ENCODE measurements around the gene AKT3. TPM values are rescaled to one million over a fixed set of nuclear protein-coding genes. Genes with fewer than 3 reads are reported as not detected.

Gene AKT3
- polyA plus RNA-seq, 1 donor (not counting 4 experiments of a cell fraction or from before 2014, with no cell fraction given): 2.9 TPM

DNA sequence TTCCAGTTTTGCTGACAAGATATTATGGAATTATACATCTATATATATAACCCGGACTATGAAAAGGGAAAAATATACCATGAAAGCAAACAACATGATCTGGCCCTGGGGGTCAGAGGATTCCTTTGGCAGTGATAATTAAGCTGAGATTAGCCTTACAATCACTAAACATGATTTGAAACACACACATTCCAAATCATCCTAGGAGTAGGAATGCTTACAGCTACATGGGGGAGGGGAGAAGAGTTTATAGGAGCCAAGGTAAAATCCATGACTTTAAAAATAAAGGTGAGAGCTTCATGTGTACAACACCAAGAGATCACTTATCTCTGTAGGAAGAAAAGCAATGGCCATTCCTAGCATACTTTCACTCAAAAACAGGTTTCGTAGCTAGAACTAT lies 57.6 kb downstream of the AKT3 start:
- no peak overlapping the region for H2AFZ ChIP-seq (ENCODE audit: control insufficient read depth, low read length)
- H3K4me1 ChIP-seq (ENCODE audit: control insufficient read depth, extremely low read depth, insufficient read depth, low read length): no peaks in the 10 kb centered on the region
- no peaks in the 10 kb centered on the region for H4K20me1 ChIP-seq (ENCODE audit: control insufficient read depth, extremely low read depth, insufficient read depth, low read length)
- dilution Hi-C loops (cut with MboI; ENCODE audit: extremely low pct_ligation_motif_present, low sequenced_read_pairs): no loop called here
- no peaks in the 10 kb centered on the region for H3K27me3 ChIP-seq (ENCODE audit: control insufficient read depth, extremely low read depth, insufficient read depth, low read length)
- H3K27ac ChIP-seq (ENCODE audit: control insufficient read depth, insufficient read depth, low read length): no peak overlapping the region
- FAIRE-seq: no peak
- no peak overlapping the region for H3K4me2 ChIP-seq (ENCODE audit: control insufficient read depth, extremely low read depth, insufficient read depth, low read depth, low read length)
- no peaks in the 10 kb centered on the region for H3K79me2 ChIP-seq (ENCODE audit: control insufficient read depth, insufficient read depth, low read length)
- H3K9me1 ChIP-seq (ENCODE audit: control insufficient read depth, extremely low read depth, insufficient read depth, low read length): no peaks in the 10 kb centered on the region
- TF ChIP-seq EZH2 (IDR thresholded peaks at IDR 0.05; ENCODE audit: low read length): no peak
- TF ChIP-seq CTCF (optimal IDR thresholded peaks at IDR 0.05 in 1 of 3, IDR thresholded peaks at IDR 0.05 in 1 of 3, conservative IDR thresholded peaks at IDR 0.05 in 1 of 3; ENCODE audit: extremely low read depth in 1 of 3, insufficient read depth in 2 of 3, low read length in 3 of 3): no peak
- no peaks in the 10 kb centered on the region for H3K9me3 ChIP-seq (ENCODE audit: control insufficient read depth, low read depth, low read length)
- no peak overlapping the region for H3K9ac ChIP-seq (ENCODE audit: control insufficient read depth, extremely low read depth, insufficient read depth, low read length)
- H3K4me3 ChIP-seq (ENCODE audit: control insufficient read depth in 2 of 3, extremely low read depth in 1 of 3, insufficient read depth in 2 of 3, low read depth in 1 of 3, low read length in 3 of 3): no peak overlapping the region
- no peak for DNase-seq (ENCODE audit: low read depth, low spot score)
- H3K36me3 ChIP-seq (ENCODE audit: control insufficient read depth in 2 of 2, extremely low read depth in 1 of 2, insufficient read depth in 2 of 2, low read length in 2 of 2): no peaks in the 10 kb centered on the region

DNA sequence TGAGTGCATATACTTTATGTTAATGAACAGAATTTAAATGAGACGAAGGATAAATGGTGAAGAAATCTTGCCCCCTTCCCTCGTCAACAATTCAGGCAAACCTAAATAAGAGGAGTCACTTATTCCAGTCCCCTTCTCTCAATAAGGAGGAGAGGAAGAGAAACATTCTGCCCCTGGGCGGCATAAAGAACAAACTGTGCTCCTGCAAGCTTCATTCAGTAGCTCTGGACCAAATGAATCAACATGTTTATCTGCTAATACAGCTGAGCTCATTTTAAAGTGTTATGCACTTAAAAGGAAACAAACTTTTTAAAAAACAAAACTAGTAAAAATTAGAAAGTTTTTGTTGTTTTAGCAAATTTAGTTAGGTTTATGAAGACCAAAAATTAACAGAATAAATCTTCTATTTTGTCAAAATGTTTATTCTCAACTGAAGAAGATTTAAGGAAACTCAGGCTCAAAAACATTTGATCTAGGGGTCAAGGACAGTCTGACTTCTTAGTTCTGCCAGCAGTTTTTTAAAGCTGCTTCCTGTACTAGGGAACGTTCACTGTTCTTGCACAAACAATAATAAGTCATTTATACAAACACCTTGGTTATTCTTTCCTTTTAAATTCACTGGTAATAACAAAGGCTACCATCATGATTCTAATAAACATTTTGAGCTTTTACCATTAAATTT lies 58.3 kb downstream of the AKT3 start:
- Histone ChIP-seq H3K79me2 (ENCODE audit: control insufficient read depth, insufficient read depth, low read length) (no peaks in the 10 kb centered on the region), H4K20me1 (ENCODE audit: control insufficient read depth, extremely low read depth, insufficient read depth, low read length) (no peaks in the 10 kb centered on the region), H3K4me2 (ENCODE audit: control insufficient read depth, extremely low read depth, insufficient read depth, low read depth, low read length) (no peak overlapping the region), H2AFZ (ENCODE audit: control insufficient read depth, low read length) (no peak overlapping the region), H3K4me3 (ENCODE audit: control insufficient read depth in 2 of 3, extremely low read depth in 1 of 3, insufficient read depth in 2 of 3, low read depth in 1 of 3, low read length in 3 of 3) (no peak overlapping the region), H3K27ac (ENCODE audit: control insufficient read depth, insufficient read depth, low read length) (no peak overlapping the region), H3K9me1 (ENCODE audit: control insufficient read depth, extremely low read depth, insufficient read depth, low read length) (no peaks in the 10 kb centered on the region), H3K9me3 (ENCODE audit: control insufficient read depth, low read depth, low read length) (no peaks in the 10 kb centered on the region), H3K36me3 (ENCODE audit: control insufficient read depth in 2 of 2, extremely low read depth in 1 of 2, insufficient read depth in 2 of 2, low read length in 2 of 2) (no peaks in the 10 kb centered on the region), H3K27me3 (ENCODE audit: control insufficient read depth, extremely low read depth, insufficient read depth, low read length) (no peaks in the 10 kb centered on the region), H3K9ac (ENCODE audit: control insufficient read depth, extremely low read depth, insufficient read depth, low read length) (no peak overlapping the region), H3K4me1 (ENCODE audit: control insufficient read depth, extremely low read depth, insufficient read depth, low read length) (no peaks in the 10 kb centered on the region)
- dilution Hi-C loops (cut with MboI; ENCODE audit: extremely low pct_ligation_motif_present, low sequenced_read_pairs): no loop called here
- TF ChIP-seq EZH2 (IDR thresholded peaks at IDR 0.05; ENCODE audit: low read length): no peak
- no peak for TF ChIP-seq CTCF (optimal IDR thresholded peaks at IDR 0.05 in 1 of 3, IDR thresholded peaks at IDR 0.05 in 1 of 3, conservative IDR thresholded peaks at IDR 0.05 in 1 of 3; ENCODE audit: extremely low read depth in 1 of 3, insufficient read depth in 2 of 3, low read length in 3 of 3)
- FAIRE-seq (no peak), DNase-seq (ENCODE audit: low read depth, low spot score) (no peak)
